Stimulated activated CD4-positive, alpha-beta T cell treated with anti-CD3 and anti-CD28 coated beads, Interleukin-1b, Interleukin-23, amount 100 ng/mL, for 24 hours (primary cell): ENCODE results near the gene TMCO4.
"Not testable (repeated sequence)": the region's sequence is repeated elsewhere in the genome, so short reads cannot be mapped to it uniquely, and the experiment has no call there.

Experiments
- DNase-seq, 4 experiments: peaks; one replicate each; pipeline ENCODE4 v3.0.0-alpha.2; 2020; ENCODE audit warnings: low read depth in 4 of 4, low spot score in 1 of 4

TMCO4 gene

DNA sequence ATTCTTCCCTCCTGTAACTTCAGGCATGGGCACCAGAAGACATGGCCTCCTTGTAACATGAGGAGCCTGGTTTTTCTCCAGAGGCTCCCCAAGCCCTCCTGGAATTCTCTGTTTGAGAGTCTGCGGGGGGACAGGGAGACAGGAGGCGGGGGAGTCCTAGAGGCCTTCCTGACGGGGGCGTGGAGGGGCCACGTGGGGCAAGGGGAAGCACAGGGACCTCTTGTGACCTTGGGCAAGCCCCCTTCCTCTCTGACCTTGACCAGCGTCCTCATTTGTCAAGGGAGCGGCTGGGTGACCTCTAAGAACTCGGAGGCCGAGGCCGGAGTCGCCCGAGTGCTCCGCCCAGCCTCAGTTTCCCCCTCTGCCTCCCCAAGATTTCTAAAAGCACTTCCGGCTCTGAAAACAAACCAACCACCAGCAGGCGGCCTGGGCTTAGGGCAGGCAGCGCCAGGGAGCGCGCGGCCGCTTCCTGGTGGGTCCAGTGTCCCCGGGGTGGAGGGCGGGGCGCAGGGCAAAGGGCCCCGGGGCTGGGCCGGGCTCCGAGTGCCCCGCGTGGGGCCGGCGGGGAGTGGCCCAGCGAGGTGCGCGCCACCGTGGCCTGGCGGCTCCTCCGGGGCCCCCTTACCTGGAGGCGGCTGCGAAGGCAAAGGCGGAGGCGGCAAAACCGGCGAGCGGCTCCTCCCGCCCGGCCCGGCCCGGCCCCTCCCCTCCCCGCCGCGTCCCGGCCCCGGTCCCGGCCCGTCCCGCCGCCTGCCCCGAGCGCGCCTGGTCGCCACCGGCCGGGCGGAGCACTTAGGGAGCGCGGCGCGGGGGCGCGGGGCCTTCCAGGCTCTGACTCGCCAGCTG, at the start of gene TMCO4:
TMCO4 (minus strand) TSS at position 687 of the 846 bp plus-strand sequence. CDS start 19,158 bp downstream, outside the sequence.
- peak in 3 of 4 experiments; percentile 20 to 53 (median 34) for DNase-seq

DNA sequence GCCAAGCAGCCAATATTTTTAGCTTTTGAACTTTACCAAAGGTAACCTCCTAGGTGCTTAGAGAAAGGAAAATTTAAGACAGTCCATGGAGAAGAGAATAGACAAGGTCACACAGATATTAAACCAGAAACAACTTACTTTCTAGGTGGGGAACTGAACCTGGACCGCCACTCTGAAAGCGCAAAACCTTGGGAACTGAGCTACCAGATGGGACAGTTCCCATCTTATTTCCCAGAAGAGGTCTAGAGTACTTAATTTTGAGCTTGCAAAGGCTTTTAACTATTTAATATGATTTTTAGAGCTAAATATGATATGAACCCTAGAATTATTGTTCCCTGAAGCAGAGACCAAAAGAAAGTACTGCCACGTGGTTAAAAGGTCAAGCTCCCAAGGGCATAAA, 49.6 kb upstream of the TMCO4 start:
- not testable (repeated sequence) for DNase-seq

DNA sequence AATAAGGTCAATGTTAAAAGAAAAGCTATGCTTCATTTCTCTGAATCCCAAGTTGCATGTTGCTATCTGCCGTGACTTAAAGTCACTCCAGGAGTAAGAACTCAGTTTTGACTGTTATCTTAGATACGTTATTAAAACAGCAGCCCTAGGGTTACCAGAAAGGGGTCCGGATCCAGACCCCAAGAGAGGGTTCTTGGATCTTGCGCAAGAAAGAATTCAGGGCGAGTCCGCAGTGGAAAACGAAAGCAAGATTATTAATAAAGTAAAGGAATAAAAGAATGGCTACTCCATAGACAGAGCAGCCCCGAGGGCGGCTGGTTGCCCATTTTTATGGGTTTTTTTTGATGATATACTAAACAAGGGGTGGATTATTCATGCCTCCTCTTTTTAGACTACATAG, 47.6 kb upstream of the TMCO4 start:
- not testable (repeated sequence) for DNase-seq

DNA sequence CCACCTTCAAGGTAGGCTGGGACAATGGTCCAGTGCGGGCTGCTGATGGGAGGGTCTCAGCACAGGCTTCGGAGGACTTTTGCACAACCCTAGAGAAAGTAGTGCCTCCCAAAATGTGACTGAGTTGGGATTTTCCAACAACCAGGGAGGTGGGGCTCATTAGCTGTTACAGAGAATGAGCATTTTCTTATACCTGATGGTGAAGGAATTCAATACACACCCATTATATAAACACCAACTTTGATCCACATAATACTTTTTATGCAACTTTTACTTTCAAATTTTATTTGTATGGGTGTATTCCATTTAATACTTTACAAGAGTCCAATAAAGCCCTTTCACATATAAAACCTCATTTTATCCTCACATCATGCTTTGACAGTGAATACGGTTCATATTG, 46.6 kb upstream of the TMCO4 start:
- no peak for DNase-seq

DNA sequence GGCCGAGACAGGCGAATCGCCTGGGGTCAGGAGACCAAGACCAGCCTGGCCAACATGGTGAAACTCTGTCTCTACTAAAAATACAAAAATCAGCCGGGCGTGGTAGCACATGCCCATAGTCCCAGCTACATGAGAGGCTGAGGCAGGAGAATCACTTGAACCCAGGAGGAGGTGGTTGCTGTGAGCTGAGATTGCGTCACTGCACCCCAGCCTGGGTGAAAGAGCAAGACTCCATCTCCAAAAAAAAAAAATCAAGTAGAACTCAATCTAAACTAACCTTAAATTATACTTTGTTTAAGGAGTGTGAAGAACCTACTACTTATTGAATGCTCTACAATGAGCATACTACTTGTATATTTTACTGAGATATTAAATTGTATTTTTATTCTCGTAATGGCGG, 45.8 kb upstream of the TMCO4 start:
- no peak for DNase-seq

DNA sequence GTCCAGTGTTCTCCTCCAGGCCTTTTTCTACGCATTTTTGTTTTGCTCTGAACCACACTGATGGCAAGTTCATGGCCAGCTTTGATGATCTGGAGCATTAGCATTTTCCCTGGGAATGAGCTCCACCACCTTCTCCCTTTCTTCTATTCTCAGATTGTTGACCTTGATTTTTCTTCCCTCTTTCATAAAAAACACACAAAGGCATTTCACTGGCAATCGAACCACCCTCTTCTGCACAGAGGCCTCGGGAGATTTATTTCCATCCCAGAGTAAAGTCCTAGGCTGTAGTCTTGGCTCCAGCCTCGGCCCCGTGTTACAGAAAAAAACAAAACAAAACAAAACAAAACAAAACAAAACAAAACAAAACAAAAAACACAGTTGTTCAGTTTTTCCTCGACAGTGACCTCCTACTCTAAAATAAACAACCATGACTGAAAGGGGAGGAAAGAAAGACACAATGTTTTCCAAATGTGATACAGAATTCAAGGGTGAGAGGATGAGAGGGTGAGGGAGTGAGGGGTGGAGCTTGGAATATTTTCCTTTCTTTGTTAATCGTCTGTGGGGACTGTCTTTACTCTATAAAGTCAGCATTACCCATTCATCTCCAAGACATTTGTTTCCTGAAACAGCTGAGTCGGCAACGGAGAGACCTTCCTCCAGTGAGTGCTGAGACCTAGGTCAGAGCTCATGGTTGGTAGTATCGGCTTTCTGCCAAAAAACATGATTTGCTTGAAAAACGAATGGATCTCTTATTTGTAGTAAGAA, 45.2 kb upstream of the TMCO4 start:
- DNase-seq = no peak

DNA sequence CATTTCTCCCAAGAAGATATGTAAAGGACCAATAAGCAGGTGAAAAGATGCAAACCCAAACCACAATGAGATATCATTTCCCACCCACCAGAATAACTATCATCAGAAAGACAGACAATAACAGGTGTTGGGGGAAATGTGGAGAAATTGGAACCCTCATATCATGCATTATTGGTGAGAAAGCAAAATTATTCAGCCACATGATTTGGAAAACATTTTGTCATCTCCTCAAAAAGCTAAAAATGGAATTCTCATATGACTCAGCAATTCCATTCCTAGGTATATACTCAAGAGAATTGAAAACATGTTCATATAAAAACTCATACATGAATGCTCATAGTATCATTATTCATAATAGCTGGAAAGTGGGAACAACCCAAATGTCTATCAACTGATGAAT, 40.5 kb upstream of the TMCO4 start:
- no peak for DNase-seq

DNA sequence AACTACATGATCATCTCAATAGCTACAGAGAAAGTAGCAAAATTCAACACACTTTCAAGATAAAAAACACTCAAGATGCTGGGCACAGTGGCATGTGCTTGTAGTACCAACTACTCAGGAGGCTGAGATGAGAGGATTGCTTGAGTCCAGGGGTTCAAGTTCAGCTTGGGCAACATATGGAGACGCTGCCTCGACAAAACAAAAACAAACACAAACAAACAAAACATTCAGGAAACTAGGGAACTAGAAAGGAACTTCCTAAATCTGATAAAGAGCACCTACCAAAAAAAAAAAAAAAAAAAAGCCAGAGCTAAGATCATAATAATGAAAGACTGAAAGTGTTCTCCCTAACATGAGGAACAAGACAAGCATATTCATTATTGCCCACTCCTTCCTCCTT, 38.1 kb upstream of the TMCO4 start:
- no peak for DNase-seq

DNA sequence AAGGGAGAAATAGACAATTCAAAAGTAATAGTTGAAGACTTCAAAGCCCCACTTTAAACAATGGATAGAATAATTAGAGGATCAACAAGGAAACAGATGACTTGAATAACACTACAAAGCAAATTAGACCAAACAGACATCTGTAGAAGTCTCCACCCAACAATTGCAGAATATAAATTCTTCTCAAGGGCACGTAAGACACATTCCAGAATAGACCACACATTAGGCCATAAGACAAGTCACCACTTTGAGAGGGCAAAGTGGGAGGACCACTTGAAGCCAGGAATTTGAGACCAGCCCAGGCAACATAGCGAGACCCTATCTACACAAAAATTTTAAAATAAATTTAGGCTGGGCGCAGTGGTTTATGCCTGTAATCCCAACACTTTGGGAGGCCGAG, 35.9 kb upstream of the TMCO4 start:
- no peak for DNase-seq

DNA sequence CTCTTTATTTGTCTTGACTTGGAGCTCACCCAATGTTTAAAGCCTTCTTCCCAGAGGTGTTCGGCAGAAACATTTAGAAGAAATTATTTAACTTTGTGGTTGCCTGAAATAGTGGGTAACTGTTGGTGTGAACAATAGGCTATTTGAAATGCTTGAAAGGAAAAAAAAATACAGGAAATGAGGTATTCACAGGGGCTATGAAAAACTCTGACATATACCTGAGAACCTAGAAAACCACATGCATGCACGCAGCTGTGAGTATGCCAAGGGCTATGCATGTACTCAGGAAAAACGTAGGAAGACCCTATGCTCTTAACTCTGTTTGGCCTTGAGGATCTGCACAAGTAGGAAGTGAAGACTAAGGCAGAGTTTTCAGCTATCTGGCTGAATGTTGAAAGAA, 31.7 kb upstream of the TMCO4 start:
- no peak for DNase-seq

DNA sequence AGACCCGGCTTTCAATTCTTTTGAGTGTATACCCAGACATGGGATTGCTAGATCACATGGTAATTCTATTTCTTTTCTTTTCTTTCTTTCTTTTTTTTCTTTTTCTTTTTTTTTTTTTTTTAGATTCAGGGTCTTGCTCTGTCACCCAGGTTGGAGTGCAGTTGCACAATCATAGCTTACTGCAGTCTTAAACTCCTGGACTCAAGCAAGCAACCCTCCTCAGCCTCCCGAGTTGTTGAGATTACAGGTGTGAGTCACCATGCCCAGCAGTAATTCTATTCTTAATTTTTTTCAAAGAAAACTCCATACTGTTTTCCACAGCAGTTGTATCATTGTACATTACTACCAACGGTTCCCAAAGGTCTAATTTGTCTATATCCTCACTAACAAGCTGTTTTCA, 28.8 kb upstream of the TMCO4 start:
- no peak for DNase-seq

DNA sequence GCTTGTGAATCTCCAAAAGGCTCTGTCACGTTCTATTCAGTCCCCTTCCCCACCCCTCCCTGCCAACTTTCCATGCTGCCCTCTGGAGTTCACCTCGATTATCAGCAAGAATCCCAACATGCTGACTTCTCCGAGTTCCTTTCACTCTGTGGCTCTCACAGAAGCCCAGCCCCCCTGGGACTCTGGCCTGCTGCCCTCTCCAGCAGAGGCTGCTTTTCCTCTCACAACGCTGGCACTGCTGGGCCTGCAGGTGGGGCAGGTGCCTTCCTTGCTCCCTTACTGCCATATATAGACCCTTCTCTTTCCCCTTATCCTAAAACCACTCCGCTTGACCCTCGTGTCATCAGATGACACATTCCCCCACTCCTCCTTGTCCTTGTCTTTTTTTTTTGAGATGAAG, 25.6 kb upstream of the TMCO4 start:
- no peak for DNase-seq

DNA sequence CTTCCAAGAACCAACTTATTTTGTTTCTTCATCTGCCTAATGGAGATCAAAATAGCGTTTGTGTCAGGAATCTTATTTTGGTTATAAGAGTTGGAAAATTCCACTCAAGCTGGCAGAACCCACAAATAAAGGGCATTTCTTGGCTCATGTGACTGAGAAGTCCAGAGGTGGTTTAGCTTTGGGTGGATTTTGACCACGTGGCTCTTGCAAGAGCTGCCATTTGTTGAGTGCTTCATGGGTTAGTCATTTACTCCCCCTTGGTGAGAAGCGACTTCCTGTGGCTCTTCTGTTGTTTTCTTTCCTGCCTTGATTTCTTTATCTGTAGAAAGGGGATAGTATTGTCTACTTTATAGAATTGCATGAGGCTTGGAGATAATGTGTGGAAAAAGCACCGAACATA, 24.8 kb upstream of the TMCO4 start:
- DNase-seq = no peak

DNA sequence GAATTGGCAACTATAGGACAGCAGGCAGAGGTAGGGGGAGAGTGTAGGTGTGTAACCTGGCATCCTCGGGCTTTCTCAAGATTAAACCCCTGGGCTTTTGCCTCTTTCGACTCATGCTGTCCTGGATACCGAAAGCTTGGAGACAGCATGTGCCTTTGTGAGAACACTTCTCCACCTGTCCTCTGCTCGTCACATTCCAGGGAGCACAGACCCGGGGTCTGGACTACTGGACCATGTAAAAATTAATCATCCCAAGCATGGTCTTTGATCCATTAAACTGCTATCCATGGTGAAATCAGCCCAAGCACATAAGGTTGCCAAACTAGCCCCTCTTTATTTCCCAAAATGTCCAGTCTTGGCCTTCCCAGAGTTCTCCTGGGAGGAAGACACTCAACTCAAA, 24.3 kb upstream of the TMCO4 start:
- no peak for DNase-seq

DNA sequence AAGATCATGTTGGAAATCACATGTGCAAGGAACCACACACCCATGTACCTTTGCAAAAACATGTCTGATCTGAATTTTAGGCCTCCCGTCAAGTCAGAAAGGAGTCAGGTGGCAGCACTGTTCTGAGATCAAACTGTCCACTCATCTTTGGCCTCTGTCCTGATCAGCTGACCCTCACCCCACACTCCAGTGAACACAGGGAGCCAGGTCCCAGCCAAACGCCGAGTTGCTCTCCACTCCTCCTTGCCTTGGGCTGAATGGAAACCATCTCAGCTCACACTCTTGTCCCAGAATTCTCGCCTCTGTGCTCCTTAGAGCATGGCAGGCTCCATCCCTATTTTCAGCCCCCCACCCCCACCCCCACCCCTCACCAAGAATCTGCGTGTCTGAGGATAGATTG, 20.0 kb upstream of the TMCO4 start:
- DNase-seq = no peak

DNA sequence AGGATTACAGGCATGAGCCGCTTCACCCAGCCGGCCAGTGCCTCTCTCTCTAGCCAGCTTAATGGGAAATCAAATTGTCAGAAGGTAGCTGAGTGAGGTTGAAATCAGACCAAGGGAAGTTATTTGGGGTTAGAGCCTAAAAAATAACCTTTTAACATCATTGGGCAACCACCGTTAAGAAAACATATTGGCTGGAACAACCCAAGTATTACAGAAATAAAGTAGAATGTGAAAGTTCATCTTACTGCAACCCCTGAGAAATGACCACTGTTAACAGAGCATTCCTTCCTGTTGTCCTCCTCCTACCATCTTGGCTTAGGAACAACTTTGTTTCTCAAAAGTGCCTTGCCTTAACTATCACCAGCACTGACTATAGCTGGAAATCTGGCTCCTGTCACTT, 18.6 kb upstream of the TMCO4 start:
- DNase-seq = no peak

DNA sequence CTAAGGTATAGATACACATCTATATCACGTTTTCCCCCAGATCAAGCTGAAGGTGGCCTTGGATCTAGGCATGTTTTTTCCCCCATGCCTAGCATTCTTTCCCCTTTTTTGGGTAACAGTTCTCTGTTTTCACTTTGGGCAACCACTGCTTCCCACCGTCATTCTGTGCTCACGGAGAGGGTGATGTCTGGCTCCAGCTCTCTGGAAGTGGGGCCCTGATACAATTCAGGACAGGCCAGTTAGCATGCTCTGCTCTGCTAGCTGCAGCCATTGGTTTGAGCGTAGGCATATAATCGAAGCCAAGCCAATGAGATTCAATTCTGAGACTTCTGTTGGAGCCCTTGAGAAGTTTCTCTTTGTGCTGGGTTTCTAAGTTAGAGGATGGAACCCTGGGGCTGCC, 17.4 kb upstream of the TMCO4 start:
- no peak for DNase-seq

DNA sequence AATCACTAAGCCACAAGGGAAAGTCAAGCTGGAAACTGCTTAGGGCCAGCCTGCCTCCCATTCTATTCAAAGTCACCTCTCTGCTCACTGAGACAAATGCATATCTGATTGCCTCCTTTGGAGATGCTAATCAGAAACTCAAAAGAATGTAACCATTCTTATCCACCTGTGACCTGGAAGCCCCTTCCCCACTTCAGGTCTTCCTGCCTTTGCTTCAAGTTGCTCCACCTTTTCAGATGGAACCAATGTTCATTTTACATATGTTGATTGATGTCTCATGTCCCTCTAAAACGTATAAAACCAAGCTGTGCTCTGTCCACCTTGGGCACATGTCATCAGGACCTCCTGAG, 17.0 kb upstream of the TMCO4 start:
- DNase-seq = not testable (repeated sequence)

DNA sequence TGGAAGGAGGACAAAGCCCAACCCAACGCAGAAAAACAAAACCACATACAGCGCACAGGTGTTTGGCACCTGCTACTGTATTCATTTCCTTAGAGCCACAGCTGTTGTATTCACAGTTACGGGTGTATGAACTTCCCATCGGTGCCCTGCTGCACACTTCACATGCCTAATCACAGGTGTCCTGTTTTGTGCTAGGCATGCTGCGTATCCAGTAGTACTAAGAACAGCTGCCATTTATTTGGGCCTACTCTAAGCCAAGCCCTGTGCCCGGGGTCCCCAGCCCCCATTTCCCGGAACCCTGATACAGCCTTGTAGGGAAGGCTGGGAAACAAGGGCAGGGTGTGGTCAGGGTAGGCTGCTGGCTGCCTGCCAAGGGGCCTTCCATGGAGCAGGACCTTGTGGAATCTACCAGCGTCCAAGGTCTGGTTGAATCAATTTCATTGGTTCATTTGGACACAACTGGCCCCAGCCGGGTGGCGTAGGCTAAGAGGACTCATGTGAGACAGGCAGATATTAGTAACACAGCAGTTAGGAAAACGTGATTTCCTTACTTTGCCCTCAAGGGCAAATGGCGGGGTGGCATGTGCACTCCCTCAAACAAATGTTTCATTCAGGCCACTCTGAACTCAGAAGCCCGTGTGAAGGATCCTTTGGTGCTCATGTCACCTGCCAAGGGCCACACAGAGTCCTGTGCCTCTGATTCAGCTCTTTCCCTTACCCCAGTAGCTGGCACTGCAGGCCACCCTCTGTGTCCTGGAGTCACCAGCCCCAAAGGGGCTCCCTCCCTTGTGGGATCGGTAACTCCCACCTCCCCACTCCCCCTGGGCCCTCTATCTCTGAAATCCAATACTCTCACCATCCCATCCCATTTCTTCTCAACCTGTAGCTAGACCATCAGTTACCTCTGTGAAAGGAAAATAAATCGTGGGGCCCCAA, 16.4 kb upstream of the TMCO4 start:
- no peak for DNase-seq

DNA sequence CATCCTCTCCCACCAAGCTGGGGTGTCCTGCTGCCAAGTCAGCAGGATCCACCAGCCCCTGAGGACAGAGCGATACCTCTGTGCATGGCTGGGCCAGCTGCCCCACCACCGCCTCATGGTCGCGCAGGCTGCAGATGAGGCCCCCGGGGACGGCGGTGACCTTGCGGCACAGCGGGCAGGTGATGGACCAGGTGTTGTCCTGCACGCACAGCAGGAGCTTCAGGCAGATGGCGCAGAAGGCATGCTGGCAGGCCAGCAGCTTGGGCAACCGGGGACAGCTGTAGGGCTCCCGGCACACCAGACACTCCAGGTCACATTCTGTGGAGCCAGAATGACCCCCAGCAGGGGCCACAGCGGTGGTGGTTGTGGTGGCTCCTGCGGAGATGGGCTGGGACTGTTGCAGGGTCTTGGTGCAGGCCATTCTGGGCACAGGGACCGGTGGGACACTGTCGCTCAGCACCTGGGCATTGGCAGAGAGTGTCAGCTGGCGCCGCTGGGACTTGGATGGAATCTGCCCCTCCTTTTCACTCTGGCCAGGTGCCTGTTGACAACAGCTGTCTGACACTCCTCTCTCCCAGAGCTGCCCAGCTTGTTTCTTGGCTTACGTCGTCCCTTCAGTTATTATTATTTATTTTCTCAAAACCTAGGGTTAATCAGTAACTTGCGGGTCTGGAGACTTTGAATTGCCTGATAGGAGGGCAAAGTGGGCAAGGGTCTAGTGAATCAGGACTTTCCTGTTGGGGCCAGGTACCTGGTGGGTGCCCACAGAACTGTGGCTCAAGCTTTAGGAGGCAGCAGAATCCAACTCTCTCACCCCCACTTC, 15.2 kb upstream of the TMCO4 start, which contains the start of gene RNF186:
RNF186 (minus strand) TSS at position 603 of the 823 bp plus-strand sequence; CDS start at position 421, 182 bp downstream.
- DNase-seq = no peak
